H1 (cell line): ENCODE measurements around the gene MPPE1. TPM values are rescaled to one million over a fixed set of nuclear protein-coding genes. Genes with fewer than 3 reads are reported as not detected.

ENCODE experiments used
- CTCF ChIA-PET: fragments of 300-600 bp; sonication (Branson Sonifier 250); formaldehyde crosslinking; loops from one replicate; lab custom pipeline; 2021; ENCODE audit not compliant: partially characterized antibody; lab: Charles Lee
- POLR2A ChIA-PET: fragments of 300-600 bp; sonication (Branson Sonifier 250); formaldehyde crosslinking; loops from one replicate; lab custom pipeline; 2021; ENCODE audit warnings: inconsistent platforms; ENCODE audit not compliant: partially characterized antibody; lab: Charles Lee
- DNase-seq, 2 experiments: peaks; one replicate each; pipeline versions ENCODE4 v3.0.0 to v3.0.0-alpha.2; 2010 to 2022; ENCODE audit warnings: low spot score in 2 of 2, low read depth in 1 of 2, mixed read lengths in 1 of 2
- FAIRE-seq: peaks from 2 replicates; lab custom pipeline; 2011; peaks lifted over from hg19 to GRCh38; lab: Jason Lieb, UNC
- H2AFZ ChIP-seq: 2 replicates; pipeline ENCODE4 v1.8.1; 2012; ENCODE audit warnings: low read length, inconsistent platforms
- H2AK5ac ChIP-seq: 2 replicates; pipeline ENCODE4 v1.6.1; 2013; ENCODE audit warnings: low read depth, low read length
- H2BK120ac ChIP-seq: replicated peaks from 2 replicates; pipeline ENCODE3; 2013; ENCODE audit warnings: low read depth, low read length, inconsistent platforms
- H2BK12ac ChIP-seq: 2 replicates; pipeline ENCODE4 v1.6.1; 2013; ENCODE audit warnings: low read depth, low read length
- H2BK15ac ChIP-seq: 2 replicates; pipeline ENCODE4 v1.6.1; 2013; ENCODE audit warnings: low read length
- H2BK20ac ChIP-seq: 2 replicates; pipeline ENCODE4 v1.6.1; 2013; ENCODE audit warnings: low read length
- H2BK5ac ChIP-seq: 2 replicates; pipeline ENCODE4 v1.6.1; 2013; ENCODE audit warnings: low read depth, low read length
- H3K14ac ChIP-seq: 2 replicates; pipeline ENCODE4 v1.6.1; 2013; ENCODE audit warnings: inconsistent platforms; ENCODE audit not compliant: insufficient read length
- H3K18ac ChIP-seq: 2 replicates; pipeline ENCODE4 v1.6.1; 2013; ENCODE audit warnings: low read length; ENCODE audit errors: extremely low read depth
- H3K23ac ChIP-seq: 2 replicates; pipeline ENCODE4 v1.6.1; 2013; ENCODE audit warnings: inconsistent platforms; ENCODE audit not compliant: insufficient read length
- H3K23me2 ChIP-seq: 2 replicates; pipeline ENCODE4 v1.6.1; 2013; ENCODE audit warnings: low read depth, low read length
- H3K27ac ChIP-seq: 2 replicates; pipeline ENCODE4 v1.6.1; 2011; ENCODE audit warnings: low read depth, low read length, inconsistent platforms
- H3K27me3 ChIP-seq, 4 experiments: replicated peaks in 1 of 4; 1 replicate in 1 of 4; 2 replicates in 3 of 4; pipeline versions ENCODE4 v1.6.1 to v1.8.1; 2011 to 2013; ENCODE audit warnings: low read length in 3 of 4, mild to moderate bottlenecking in 3 of 4, inconsistent platforms in 2 of 4, mixed read lengths in 2 of 4, moderate library complexity in 1 of 4; ENCODE audit not compliant: control insufficient read depth in 3 of 4, insufficient read depth in 3 of 4; ENCODE audit errors: extremely low read depth in 1 of 4
- H3K36me3 ChIP-seq, 4 experiments: 2 replicates each; pipeline versions ENCODE4 v1.6.1 to v1.8.1; 2011 to 2013; ENCODE audit warnings: mild to moderate bottlenecking in 4 of 4, low read length in 3 of 4, moderate library complexity in 2 of 4, control low read depth in 1 of 4, inconsistent platforms in 1 of 4; ENCODE audit not compliant: insufficient read depth in 4 of 4, control insufficient read depth in 2 of 4
- H3K4ac ChIP-seq: replicated peaks from 2 replicates; pipeline ENCODE3; 2013; ENCODE audit warnings: low read length, low read depth, mixed read lengths, inconsistent platforms; ENCODE audit not compliant: insufficient read length
- H3K4me1 ChIP-seq, 4 experiments: replicated peaks in 1 of 4; 1 replicate in 1 of 4; 2 replicates in 3 of 4; pipeline versions ENCODE4 v1.6.1 to v1.8.1; 2011 to 2013; ENCODE audit warnings: low read length in 3 of 4, inconsistent platforms in 2 of 4, mixed read lengths in 1 of 4; ENCODE audit not compliant: insufficient read depth in 4 of 4, control insufficient read depth in 3 of 4
- H3K4me2 ChIP-seq, 2 experiments: 2 replicates each; pipeline versions ENCODE4 v1.6.1 to v1.8.1; 2011 to 2013; ENCODE audit warnings: low read depth in 2 of 2, low read length in 2 of 2, control low read depth in 1 of 2, inconsistent platforms in 1 of 2, mild to moderate bottlenecking in 1 of 2; ENCODE audit not compliant: insufficient read depth in 1 of 2
- H3K4me3 ChIP-seq, 4 experiments: fragments of 200-600, 300-600 bp in 1 of 4; sonication (generic), shearing (Covaris generic), sonication (Bioruptor Twin) in 1 of 4; 2 replicates each; pipeline versions ENCODE4 v1.5.1 to v1.8.1; 2011 to 2016; ENCODE audit warnings: low read length in 4 of 4, low read depth in 3 of 4, control low read depth in 2 of 4, inconsistent platforms in 2 of 4, mild to moderate bottlenecking in 2 of 4, mixed read lengths in 1 of 4, moderate library complexity in 1 of 4; ENCODE audit not compliant: insufficient read depth in 2 of 4; ENCODE audit errors: extremely low read depth in 1 of 4
- H3K56ac ChIP-seq: replicated peaks from 2 replicates; pipeline ENCODE3; 2013; ENCODE audit warnings: low read depth, mild to moderate bottlenecking, mixed read lengths, low read length, inconsistent platforms; ENCODE audit not compliant: insufficient read length
- H3K79me1 ChIP-seq: 2 replicates; pipeline ENCODE4 v1.6.1; 2013; ENCODE audit warnings: low read depth, low read length, control low read depth
- H3K79me2 ChIP-seq, 2 experiments: 2 replicates each; pipeline versions ENCODE4 v1.6.1 to v1.8.1; 2012 to 2013; ENCODE audit warnings: low read length in 2 of 2, mild to moderate bottlenecking in 2 of 2, inconsistent platforms in 1 of 2; ENCODE audit not compliant: insufficient read depth in 2 of 2, control insufficient read depth in 1 of 2
- H3K9ac ChIP-seq, 4 experiments: replicated peaks in 1 of 4; 1 replicate in 1 of 4; 2 replicates in 3 of 4; pipeline versions ENCODE4 v1.6.1 to v1.8.1; 2011 to 2013; ENCODE audit warnings: low read depth in 3 of 4, low read length in 3 of 4, control low read depth in 2 of 4, mild to moderate bottlenecking in 2 of 4, moderate library complexity in 2 of 4, inconsistent platforms in 1 of 4; ENCODE audit errors: extremely low read depth in 1 of 4
- H3K9me3 ChIP-seq, 2 experiments: 2 replicates each; pipeline versions ENCODE4 v1.6.1 to v1.8.1; 2012 to 2013; ENCODE audit warnings: mild to moderate bottlenecking in 2 of 2, moderate library complexity in 2 of 2, control low read depth in 1 of 2, inconsistent platforms in 1 of 2, low read depth in 1 of 2, low read length in 1 of 2, mixed read lengths in 1 of 2; ENCODE audit not compliant: insufficient read depth in 2 of 2
- H4K20me1 ChIP-seq, 2 experiments: replicated peaks in 1 of 2; 2 replicates each; pipeline versions ENCODE3 to v1.8.1; 2011 to 2013; ENCODE audit warnings: inconsistent platforms in 2 of 2, low read length in 2 of 2, mild to moderate bottlenecking in 1 of 2; ENCODE audit not compliant: insufficient read depth in 2 of 2, control insufficient read depth in 1 of 2
- H4K5ac ChIP-seq: 2 replicates; pipeline ENCODE4 v1.6.1; 2013; ENCODE audit warnings: low read length, low read depth, mixed read lengths, inconsistent platforms; ENCODE audit not compliant: insufficient read length
- H4K8ac ChIP-seq: 2 replicates; pipeline ENCODE4 v1.8.0; 2013; ENCODE audit warnings: mild to moderate bottlenecking, moderate library complexity, low read length, inconsistent platforms; ENCODE audit not compliant: insufficient read depth; ENCODE audit errors: extremely low read depth
- H4K91ac ChIP-seq: replicated peaks from 2 replicates; pipeline ENCODE3; 2013; ENCODE audit warnings: low read length, mixed read lengths, inconsistent platforms; ENCODE audit not compliant: insufficient read length
- BACH1 ChIP-seq: IDR thresholded peaks from 2 replicates; pipeline ENCODE4 v1.6.1; 2012; ENCODE audit warnings: low read length, improper control_type of control experiment
- EZH2 ChIP-seq: fragments of 200-600 bp; sonication (generic); IDR thresholded peaks from 2 replicates; pipeline ENCODE4 v1.7.1; 2012; ENCODE audit warnings: low read depth, mild to moderate bottlenecking, moderate library complexity, low read length, inconsistent platforms; ENCODE audit not compliant: severe bottlenecking
- HDAC2 ChIP-seq, 2 experiments: fragments of 300-600 bp in 1 of 2; sonication (generic) in 1 of 2; IDR thresholded peaks; 2 replicates each; pipeline ENCODE4 v1.6.1; 2011 to 2012; ENCODE audit warnings: low read depth in 2 of 2, low read length in 2 of 2, mild to moderate bottlenecking in 2 of 2, moderate library complexity in 2 of 2, borderline replicate concordance in 1 of 2, inconsistent platforms in 1 of 2
- HDAC6 ChIP-seq: IDR thresholded peaks from one replicate; pipeline ENCODE4 v1.7.1; 2012; ENCODE audit warnings: low read depth, mild to moderate bottlenecking, inconsistent platforms, low read length, moderate library complexity
- KDM4A ChIP-seq: IDR thresholded peaks from one replicate; pipeline ENCODE4 v1.7.1; 2012; ENCODE audit warnings: low read depth, mild to moderate bottlenecking, moderate library complexity, low read length, inconsistent platforms; ENCODE audit not compliant: severe bottlenecking
- NRF1 ChIP-seq: IDR thresholded peaks from 2 replicates; pipeline ENCODE4 v1.6.1; 2011; ENCODE audit warnings: mild to moderate bottlenecking, low read depth, low read length, improper control_type of control experiment
- RXRA ChIP-seq: IDR thresholded peaks from 2 replicates; pipeline ENCODE4 v1.6.1; 2011; ENCODE audit warnings: low read depth, mild to moderate bottlenecking, low read length, moderate library complexity; ENCODE audit not compliant: insufficient read depth
- SIX5 ChIP-seq: IDR thresholded peaks from 2 replicates; pipeline ENCODE4 v1.6.1; 2011; ENCODE audit warnings: mild to moderate bottlenecking, low read depth, low read length
- SP1 ChIP-seq: IDR thresholded peaks from 2 replicates; pipeline ENCODE4 v1.6.1; 2011; ENCODE audit warnings: low read depth, low read length
- TAF1 ChIP-seq: IDR thresholded peaks from 2 replicates; pipeline ENCODE4 v1.6.1; 2011; ENCODE audit warnings: mild to moderate bottlenecking, low read depth, low read length
- YY1 ChIP-seq: IDR thresholded peaks from 2 replicates; pipeline ENCODE4 v1.6.1; 2011; ENCODE audit warnings: low read depth, mild to moderate bottlenecking, low read length
- WGBS, 2 experiments: shearing (Covaris generic) in 1 of 2; methylation state at CpG; one replicate each; pipeline versions ENCODE4 v1.1.6 to v1.1.7; 2013 to 2015; ENCODE audit warnings: low lambda C conversion rate in 2 of 2, mixed read lengths in 2 of 2, inconsistent platforms in 1 of 2, low coverage in 1 of 2, missing lambda C conversion rate in 1 of 2; ENCODE audit not compliant: insufficient replicate concordance in 2 of 2, insufficient coverage in 1 of 2, insufficient read length in 1 of 2; ENCODE audit errors: extremely low coverage in 1 of 2, missing lambda C conversion rate in 1 of 2; 5-methylcytosine and 5-hydroxymethylcytosine counted together
- polyA plus RNA-seq, 7 experiments: library from polyadenylated mRNA; depleted of rRNA in 3 of 7; stranded (reverse) in 5 of 7; unstranded in 2 of 7; fragments of >200 nt in 5 of 7; fragments of 200-250 nt in 2 of 7; gene quantifications; 1 replicate in 5 of 7; 2 replicates in 1 of 7; 4 replicates in 1 of 7; pipeline versions ENCODE4 v1.2.1 to v1.2.3, GENCODE V29; 2011 to 2013; ENCODE audit warnings: missing spikeins in 2 of 7, mixed read lengths in 2 of 7
- total RNA-seq: library from RNA; stranded (reverse); fragmentation: NEBNext Ultra II Directional; extraction: Animal tissue kit (Norgen Biotek cat#: 25700); gene quantifications from 2 replicates; pipeline ENCODE4 v1.2.1, GENCODE V29; 2021
- TF ChIP-seq, protein P1 (sequence below): IDR thresholded peaks from 2 replicates; pipeline ENCODE4 v1.6.1; 2012; ENCODE audit warnings: inconsistent platforms

The MPPE1 gene
- total and polyA plus RNA-seq, 2 of the 8 experiments (the other 6 are each of a cell fraction or from before 2014, with no cell fraction given) = 13.7 to 20.9 TPM

DNA sequence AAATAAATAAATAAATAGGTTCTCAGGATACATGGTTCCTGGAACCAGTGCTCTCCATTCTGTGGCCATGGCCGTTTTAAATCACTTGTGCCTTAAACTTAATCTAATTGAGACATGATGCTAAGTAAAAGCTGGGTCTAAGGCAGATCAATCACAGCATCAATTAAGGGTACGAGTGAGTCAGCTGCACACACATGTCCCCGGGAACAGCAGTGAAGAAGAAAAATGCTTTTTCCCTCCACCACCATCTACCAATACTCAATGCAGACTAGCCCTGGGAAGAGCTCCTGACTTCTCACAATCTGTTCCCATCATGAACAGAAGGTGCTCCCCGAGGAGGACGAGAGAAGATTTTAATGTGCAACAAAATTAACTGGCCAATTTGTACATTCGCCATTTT lies 63.7 kb downstream of the MPPE1 start:
- TF ChIP-seq NRF1 (no peak), HDAC2 (IDR thresholded peaks at IDR 0.05; ENCODE audit: borderline replicate concordance in 1 of 2, low read depth in 2 of 2, low read length in 2 of 2) (no peak), YY1 (no peak), SIX5 (no peak), HDAC6 (no peak), SP1 (no peak), KDM4A (no peak), RXRA (no peak), EZH2 (no peak), BACH1 (no peak), TAF1 (no peak)
- TF ChIP-seq, protein P1, sequence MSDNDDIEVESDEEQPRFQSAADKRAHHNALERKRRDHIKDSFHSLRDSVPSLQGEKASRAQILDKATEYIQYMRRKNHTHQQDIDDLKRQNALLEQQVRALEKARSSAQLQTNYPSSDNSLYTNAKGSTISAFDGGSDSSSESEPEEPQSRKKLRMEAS = no peak
- Histone ChIP-seq H3K4me3 (no peak overlapping the region), H3K79me2 (no peaks in the 10 kb centered on the region), H3K36me3 (no peaks in the 10 kb centered on the region), H3K4me1 (no peaks in the 10 kb centered on the region; a peak in 1 of 7 replicates), H3K23ac (no peak overlapping the region), H4K20me1 (no peaks in the 10 kb centered on the region), H3K9me3 (no peaks in the 10 kb centered on the region), H3K18ac (no peak overlapping the region), H3K79me1 (no peaks in the 10 kb centered on the region; the same call in 1 of the 2 replicates), H2BK5ac (no peak overlapping the region), H4K8ac (no peak overlapping the region), H3K9ac (no peak overlapping the region), H2BK20ac (no peak overlapping the region), H4K91ac (no peak overlapping the region), H4K5ac (no peak overlapping the region), H2BK12ac (no peak overlapping the region), H2AFZ (no peak overlapping the region), H2BK120ac (no peak overlapping the region), H3K4me2 (no peak overlapping the region), H3K14ac (no peak overlapping the region), H3K4ac (no peak overlapping the region), H3K23me2 (no peaks in the 10 kb centered on the region), H3K56ac (no peak overlapping the region), H2BK15ac (no peak overlapping the region), H2AK5ac (no peak overlapping the region), H3K27ac (no peak overlapping the region), H3K27me3 (no peaks in the 10 kb centered on the region)
- DNase-seq = no peak
- POLR2A ChIA-PET = interaction anchor here (0.9 to 1.6 kb wide), 2 partner anchors 31 to 136 kb away, joined by 3 to 4 read pairs; no protein-coding TSS in a partner anchor
- WGBS, 2 experiments = 95% methylated on average over 6 of the region's 6 CpGs; no CpG with 5 or more reads in 1 of the 2 experiments
- FAIRE-seq = no peak
- CTCF ChIA-PET = interaction anchor here (0.7 to 1.2 kb wide), 2 partner anchors 8 to 15 kb away, joined by 3 read pairs; no protein-coding TSS in a partner anchor
